NB4 (cell line): ENCODE measurements around the gene LRRFIP1.

ENCODE experiments used
- DNase-seq: peaks from one replicate; pipeline ENCODE4 v3.0.0; 2010; ENCODE audit warnings: low read depth
- H3K4me3 ChIP-seq: one replicate; pipeline ENCODE4 v1.5.1; 2011; ENCODE audit warnings: mild to moderate bottlenecking, low read depth, low read length, moderate library complexity
- CTCF ChIP-seq: IDR thresholded peaks from one replicate; pipeline ENCODE4 v1.5.1; 2012; ENCODE audit warnings: low read depth, low read length
- MAX ChIP-seq: IDR thresholded peaks from 2 replicates; pipeline ENCODE4 v1.6.1; 2011; ENCODE audit warnings: low read depth, low read length
- MYC ChIP-seq: IDR thresholded peaks from 2 replicates; pipeline ENCODE4 v1.6.1; 2011; ENCODE audit warnings: low read depth, low read length
- POLR2A ChIP-seq: IDR thresholded peaks from 2 replicates; pipeline ENCODE4 v1.6.1; 2011; ENCODE audit warnings: mild to moderate bottlenecking; ENCODE audit not compliant: insufficient read length; ENCODE audit errors: extremely low read depth

The LRRFIP1 gene

GRCh38 chr2:237652854-237653253, 25.5 kb downstream of the LRRFIP1 start:
- TF ChIP-seq CTCF: no peak
- no peak for TF ChIP-seq MYC
- TF ChIP-seq MAX: no peak
- TF ChIP-seq POLR2A: no peak
- DNase-seq: no peak
- H3K4me3 ChIP-seq: no peak overlapping the region

GRCh38 chr2:237653776-237654558, 26.6 kb downstream of the LRRFIP1 start:
- H3K4me3 ChIP-seq: no peak overlapping the region
- no peak for DNase-seq
- TF ChIP-seq POLR2A: no peak
- no peak for TF ChIP-seq CTCF
- TF ChIP-seq MYC: no peak
- TF ChIP-seq MAX: no peak

- DNase-seq: no peak
- no peak for TF ChIP-seq MAX
- no peak for TF ChIP-seq CTCF
- no peak for TF ChIP-seq MYC
- no peak for TF ChIP-seq POLR2A
These were observed 29.7 kb downstream of the LRRFIP1 start for GRCh38 chr2:237657063-237657462.

GRCh38 chr2:237660381-237660900, 33.1 kb downstream of the LRRFIP1 start:
- TF ChIP-seq CTCF (no peak), MYC (no peak), POLR2A (no peak), MAX (no peak)
- DNase-seq: no peak
- H3K4me3 ChIP-seq: no peak overlapping the region

More at GRCh38 chr2:237657063-237657462, 29.7 kb downstream of the LRRFIP1 start:
- H3K4me3 ChIP-seq: no peak overlapping the region

- TF ChIP-seq MYC (no peak), POLR2A (no peak), CTCF (no peak), MAX (no peak)
- no peak overlapping the region for H3K4me3 ChIP-seq
- DNase-seq: no peak
These were observed 33.9 kb downstream of the LRRFIP1 start for GRCh38 chr2:237661270-237661669.
